Heart left ventricle (tissue), 13 donors: Measurements from ENCODE around the gene NEDD4L.

Experiments used
- CTCF ChIP-seq, 12 donors: fragments of 200-600 bp; sonication (generic) in 4 of 12; IDR thresholded peaks; one replicate each; pipeline versions ENCODE4 v1.5.0 to v1.8.0; 2018 to 2022; ENCODE audit warnings: antibody characterized with exemption in 12 of 12, mild to moderate bottlenecking in 5 of 12
- POLR2A ChIP-seq, 2 donors: fragments of 450-650 bp; IDR thresholded peaks; one replicate each; pipeline ENCODE4 v1.6.1; 2017; ENCODE audit warnings: antibody characterized with exemption in 2 of 2, mild to moderate bottlenecking in 2 of 2, moderate library complexity in 2 of 2
- donor health status: ischemic (EF 13 %, LVEDD 7.1; RV severe dilation, severe dysfunction).
- donor health status: DM: no; HTN: yes; CAD: no.
- donor health status: DM: no; HTN: no; CAD: no.
- donor health status: ischemic (EF 25% LVEDD 6.9; RV normal size, moderate dysfunction).
- donor health status: ischemic (EF 25% LVEDD 5.7; RV mildly dilated, moderate dysfunction).
- donor health status: ischemic (EF 35%, LVEDD 5.7; RV mildly dilated, moderate dysfunction).
- donor health status: nonischemic (EF 11% LVEDD 7.7; RV severe dilation, severe dysfunction).
- donor health status: DM: yes; HTN: yes; CAD: no.
- donor health status: PGD.
- donor health status: ischemic (EF 29% LVEDD 5.4; RV normal size, mild dysfunction).
- donor health status: nonischemic (EF 23%, LVEDD 6.1; RV moderate dilation, normal function).

- no peak for TF ChIP-seq CTCF (IDR thresholded peaks at IDR 0.05)
- no peak for TF ChIP-seq POLR2A (IDR thresholded peaks at IDR 0.05)
Measured at GRCh38 chr18:58191626-58192025, 147.6 kb downstream of the NEDD4L start.
